Femur (tissue), 1 donor: ENCODE results near the gene SPACA5.
"Not testable (repeated sequence)": the region's sequence is repeated elsewhere in the genome, so short reads cannot be mapped to it uniquely, and the experiment has no call there.

Source experiments
- DNase-seq: peaks from one replicate; pipeline ENCODE4 v3.0.0-alpha.2; 2017

SPACA5 gene

DNA sequence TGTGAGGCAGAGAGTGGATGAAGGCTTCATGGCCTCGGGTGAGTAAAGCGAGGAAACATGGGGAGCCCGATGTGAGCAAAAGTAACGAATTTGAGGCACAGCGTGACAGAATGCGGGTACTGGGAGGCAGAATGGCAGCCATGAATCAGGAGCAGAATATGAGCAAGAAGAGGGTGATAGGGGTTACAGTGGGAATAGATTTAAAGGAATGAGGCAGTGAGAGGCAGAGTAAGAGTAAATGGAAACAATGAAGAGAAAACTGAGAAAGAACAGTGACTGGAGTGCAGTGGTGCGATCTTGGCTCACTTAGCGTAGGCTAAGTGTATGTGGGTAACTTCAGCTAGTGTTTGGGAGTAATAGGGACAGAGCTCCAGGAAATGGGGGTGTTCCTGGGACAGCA, at the start of gene SPACA5:
Gene SPACA5 (plus strand): TSS at position 301 of the 400 bp plus-strand sequence. CDS start 815 bp downstream, outside the sequence.
- not testable (repeated sequence) for DNase-seq

GRCh38 chrX:47958206-47958605, 48.6 kb upstream of the SPACA5 start:
- not testable (repeated sequence) for DNase-seq

GRCh38 chrX:47958761-47959342, 47.9 kb upstream of the SPACA5 start:
- DNase-seq, result no peak

GRCh38 chrX:47960406-47960805, 46.4 kb upstream of the SPACA5 start:
- no peak for DNase-seq

DNA sequence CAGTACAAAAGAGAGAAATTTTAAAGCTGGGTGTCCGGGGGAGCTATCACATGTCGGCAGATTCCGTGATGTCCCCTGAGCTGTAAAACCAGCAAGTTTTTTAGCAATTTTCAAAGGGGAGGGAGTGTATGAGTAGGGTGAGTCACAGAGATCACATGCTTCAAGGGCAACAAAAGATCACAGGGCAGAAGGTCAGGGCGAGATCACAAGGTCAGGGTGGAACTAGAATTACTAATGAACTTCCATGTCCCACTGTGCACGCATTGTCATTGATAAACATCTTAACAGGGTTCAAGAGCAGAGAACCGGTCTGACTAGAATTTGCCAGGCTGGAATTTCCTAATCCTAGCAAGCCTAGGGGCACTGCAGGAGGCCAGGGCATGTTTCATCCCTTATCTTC, 45.0 kb upstream of the SPACA5 start:
- DNase-seq, result not testable (repeated sequence)

DNA sequence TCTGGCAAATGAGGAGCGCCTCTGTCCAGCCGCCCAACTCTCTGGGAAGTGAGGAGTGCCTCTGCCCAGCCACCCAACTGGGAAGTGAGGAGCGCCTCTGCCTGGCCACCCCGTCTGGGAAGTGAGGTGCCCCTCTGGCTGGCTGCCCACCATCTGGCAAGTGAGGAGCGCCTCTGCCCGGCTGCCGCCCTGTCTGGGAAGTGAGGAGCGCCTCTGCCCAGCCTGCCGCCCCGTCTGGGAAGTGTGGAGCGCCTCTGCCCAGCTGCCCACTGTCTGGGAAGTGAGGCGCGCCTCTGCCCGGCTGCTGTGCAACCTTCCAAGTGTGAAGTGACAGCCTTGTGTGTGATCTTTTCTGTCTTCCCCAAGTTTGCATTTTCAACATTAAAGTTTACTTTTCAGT, 41.3 kb upstream of the SPACA5 start:
- not testable (repeated sequence) for DNase-seq

GRCh38 chrX:47973235-47973634, 33.6 kb upstream of the SPACA5 start:
- DNase-seq, result no peak

DNA sequence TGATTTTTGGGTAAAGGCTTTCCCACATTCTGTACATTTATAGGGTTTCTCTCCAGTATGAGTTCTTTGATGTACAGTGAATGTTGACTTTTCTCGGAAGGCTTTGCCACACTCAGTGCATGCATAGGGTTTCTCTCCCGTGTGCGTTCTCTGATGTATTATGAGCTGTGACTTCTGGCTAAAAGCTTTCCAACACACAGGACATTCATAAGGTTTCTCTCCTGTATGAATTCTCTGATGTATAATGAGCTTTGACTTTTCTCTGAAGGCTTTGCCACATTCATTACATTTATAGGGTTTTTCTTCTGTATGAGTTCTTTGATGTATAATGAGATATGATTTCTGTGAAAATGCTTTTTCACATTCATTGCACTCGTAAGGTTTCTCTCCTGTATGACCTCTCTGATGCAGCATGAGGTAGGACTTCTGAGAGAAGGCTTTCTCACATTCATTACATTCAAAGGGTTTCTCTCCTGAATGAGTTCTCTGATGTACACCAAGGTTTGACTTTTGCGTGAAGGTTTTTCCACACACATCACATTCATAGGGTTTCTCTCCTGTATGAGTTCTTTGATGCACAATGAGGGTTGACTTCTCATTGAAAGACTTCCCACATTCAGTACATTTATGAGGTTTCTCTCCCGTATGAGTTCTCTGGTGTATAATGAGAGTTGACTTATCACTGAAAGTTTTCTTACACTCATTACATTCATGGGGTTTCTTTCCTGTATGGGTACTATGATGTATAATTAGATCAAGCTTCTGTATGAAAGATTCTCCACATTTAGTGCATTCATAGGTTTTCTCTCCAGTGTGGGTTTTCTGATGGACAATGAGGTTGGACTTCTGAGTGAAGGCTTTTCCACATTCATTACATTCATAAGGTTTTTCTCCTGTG, 30.3 kb upstream of the SPACA5 start:
- DNase-seq, result no peak

- DNase-seq, result no peak
Observed at GRCh38 chrX:47991263-47992094, 15.3 kb upstream of the SPACA5 start.

- DNase-seq, result no peak
Observed at GRCh38 chrX:47992095-47992380, 14.8 kb upstream of the SPACA5 start.

- no peak for DNase-seq
Observed at GRCh38 chrX:47992669-47993068, 14.1 kb upstream of the SPACA5 start.

- no peak for DNase-seq
Observed at GRCh38 chrX:48001260-48001659, 5.5 kb upstream of the SPACA5 start.

- no peak for DNase-seq
Observed at GRCh38 chrX:48002319-48002718, 4.5 kb upstream of the SPACA5 start.

DNA sequence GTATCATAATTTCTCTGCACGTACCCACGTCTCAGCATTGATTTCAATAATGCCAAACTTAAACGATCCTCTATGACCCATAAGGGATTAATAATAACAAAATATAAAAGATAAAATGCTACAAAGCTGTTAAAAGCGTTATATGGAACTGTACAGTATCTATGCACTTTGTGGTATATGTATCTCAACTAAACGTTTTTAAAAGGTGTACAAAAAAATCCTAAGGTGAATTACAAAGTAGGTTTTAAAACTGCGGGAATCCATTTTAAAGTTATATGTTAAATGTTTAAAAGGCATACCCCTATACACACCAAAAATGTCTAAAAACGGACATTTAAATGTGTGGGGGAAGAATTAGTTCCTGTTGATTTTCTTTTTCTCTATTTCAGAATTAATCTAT, 3.9 kb upstream of the SPACA5 start:
- DNase-seq, result no peak

GRCh38 chrX:48003367-48003757, 3.4 kb upstream of the SPACA5 start:
- DNase-seq, result no peak

- peak; percentile 96 for DNase-seq
Observed at GRCh38 chrX:48003758-48004457, 2.9 kb upstream of the SPACA5 start, which contains the start of gene ZNF182. TSS of gene ZNF182 (minus strand) at chrX:48003989. CDS start at chrX:48002609, 1,380 bp downstream.

DNA sequence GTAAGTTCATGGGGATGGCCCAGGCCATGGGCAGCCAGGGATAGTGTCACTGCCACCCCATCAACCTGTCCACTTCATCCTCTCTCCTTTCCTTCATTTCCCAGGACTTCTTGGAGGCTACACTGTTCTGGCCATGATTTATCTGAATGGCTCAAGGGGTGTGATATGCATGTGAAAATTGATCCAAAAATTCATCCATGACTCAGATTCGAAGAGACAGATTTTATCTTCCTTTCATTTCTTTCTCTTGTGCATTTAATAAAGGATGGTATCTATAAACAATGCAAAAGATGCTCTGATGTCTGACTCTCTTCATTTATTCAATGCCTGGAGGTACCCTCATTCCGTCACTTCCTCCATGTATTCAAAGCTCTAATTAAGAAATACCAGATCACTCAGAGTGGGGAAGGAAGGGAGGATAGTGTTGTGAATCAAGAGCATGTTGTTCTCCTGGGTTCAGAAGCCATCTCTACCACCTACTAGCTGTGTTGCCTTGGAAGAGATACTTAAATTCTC, 2.7 kb downstream of the SPACA5 start:
- not testable (repeated sequence) for DNase-seq

- DNase-seq, result not testable (repeated sequence)
Observed at GRCh38 chrX:48016583-48017310, 10.0 kb downstream of the SPACA5 start.

DNA sequence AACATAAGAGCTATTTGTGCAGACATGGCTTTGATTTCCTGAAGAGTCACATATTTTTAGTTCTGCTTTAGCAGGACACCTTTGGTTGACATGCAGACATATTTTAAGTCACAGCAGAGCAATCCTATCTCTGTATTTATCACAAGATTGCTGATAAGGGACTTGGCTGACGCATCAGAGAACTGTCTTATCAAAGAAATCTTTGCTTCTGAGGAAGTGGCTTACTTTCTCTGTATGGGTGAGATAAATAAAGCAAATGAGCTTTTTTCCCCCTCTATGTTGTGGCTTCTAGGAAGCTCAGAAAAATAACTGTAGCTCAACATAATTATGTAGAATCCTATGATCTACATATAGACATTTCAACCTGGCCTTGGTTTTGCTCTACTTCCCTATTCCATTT, 13.1 kb downstream of the SPACA5 start:
- DNase-seq, result not testable (repeated sequence)

GRCh38 chrX:48020472-48020871, 13.7 kb downstream of the SPACA5 start:
- DNase-seq, result not testable (repeated sequence)

DNA sequence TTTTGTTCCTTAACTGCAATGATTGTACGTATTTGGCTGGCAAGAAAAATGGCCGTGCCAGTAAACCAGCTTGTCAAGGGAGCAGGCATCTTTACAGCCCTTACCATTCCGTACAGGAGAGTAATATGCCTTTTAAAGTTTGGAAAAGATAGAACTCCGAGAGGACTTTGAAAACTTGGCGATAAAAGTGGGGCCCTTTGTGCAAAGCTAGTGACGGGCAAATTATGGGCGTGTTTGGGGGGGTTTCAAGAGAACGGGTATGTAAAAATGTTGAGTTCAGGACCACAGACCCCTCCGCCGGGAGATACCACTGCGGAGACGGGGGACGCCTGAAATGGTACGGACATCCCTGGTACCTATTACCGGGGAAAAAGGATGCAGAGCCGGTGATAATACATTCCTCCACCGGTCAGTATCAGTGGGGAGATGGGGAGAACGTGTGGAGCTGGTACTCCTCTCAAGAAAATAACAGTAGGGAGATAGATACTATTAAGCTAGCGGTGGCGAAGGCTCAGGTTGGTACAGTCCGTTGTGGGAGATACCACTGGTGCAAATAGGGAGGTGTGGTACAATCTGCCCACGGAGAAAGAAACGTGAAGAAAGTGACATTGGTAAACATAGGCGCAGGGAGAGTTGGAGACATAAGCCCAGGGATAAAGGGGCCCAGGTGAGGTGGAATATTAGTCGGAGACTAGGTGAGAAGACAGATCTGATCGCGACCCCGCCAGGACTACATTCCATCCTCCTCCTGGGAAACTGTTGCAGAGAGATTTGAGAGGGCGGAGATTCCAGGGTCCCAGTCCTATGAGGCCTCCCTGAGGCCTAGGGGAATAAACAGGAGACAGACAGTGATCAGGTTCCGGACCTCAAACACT, 14.5 kb downstream of the SPACA5 start:
- peak; percentile 86 for DNase-seq
